Lower lobe of right lung (tissue), 2 donors: Measurements from ENCODE around the gene DOCK3. TPM values are rescaled to one million over a fixed set of nuclear protein-coding genes. Genes with fewer than 3 reads are reported as not detected.
"Not testable (repeated sequence)": the region's sequence is repeated elsewhere in the genome, so short reads cannot be mapped to it uniquely, and the experiment has no call there.

Source experiments
- ATAC-seq, 2 donors: fragments of 200-7000 bp; cut with Tn5 transposase; one replicate each; pipeline ENCODE4 v1.9.1; 2020 to 2022; ENCODE audit warnings: mild to moderate bottlenecking in 2 of 2, moderate library complexity in 2 of 2
- DNase-seq: peaks from one replicate; pipeline ENCODE4 v3.0.0-alpha.2; 2020
- H3K27ac ChIP-seq: fragments of 200-600 bp; one replicate; pipeline ENCODE4 v1.8.0; 2022
- H3K27me3 ChIP-seq: fragments of 200-600 bp; one replicate; pipeline ENCODE4 v1.8.0; 2022; ENCODE audit warnings: low read depth
- H3K36me3 ChIP-seq: fragments of 200-600 bp; one replicate; pipeline ENCODE4 v1.8.0; 2022; ENCODE audit warnings: mild to moderate bottlenecking
- H3K4me1 ChIP-seq: fragments of 200-600 bp; one replicate; pipeline ENCODE4 v1.8.0; 2022
- H3K4me3 ChIP-seq: fragments of 200-600 bp; one replicate; pipeline ENCODE4 v1.8.0; 2022; ENCODE audit warnings: mild to moderate bottlenecking
- H3K9me3 ChIP-seq: fragments of 200-600 bp; one replicate; pipeline ENCODE4 v1.8.0; 2022
- CTCF ChIP-seq: fragments of 200-600 bp; IDR thresholded peaks from one replicate; pipeline ENCODE4 v1.8.0; 2022; ENCODE audit warnings: antibody characterized with exemption, mild to moderate bottlenecking
- intact Hi-C: fragments of 100-400 bp; cut with DNase I; formaldehyde crosslinking; loops from one replicate; pipeline ENCODE4 v1.11.0; 2022
- total RNA-seq: library from RNA; stranded (reverse); fragmentation: NEBNext Ultra II Directional; extraction: Animal tissue kit (Norgen Biotek cat#: 25700); gene quantifications from one replicate; pipeline ENCODE4 v1.2.1, GENCODE V29; 2021
- donor health status: DM: no; HTN: yes; CAD: no; lungs with severe emphysema.

The DOCK3 gene
- total RNA-seq, 1 donor from 2014 or later, result 1.5 TPM

GRCh38 chr3:51122944-51123343 is 448.2 kb downstream of the DOCK3 start:
- Histone ChIP-seq H3K4me1 (no peaks in the 10 kb centered on the region), H3K27ac (no peak overlapping the region), H3K4me3 (no peak overlapping the region), H3K9me3 (no peaks in the 10 kb centered on the region), H3K27me3 (peaks cover 4% of the 10 kb centered on the region), H3K36me3 (no peaks in the 10 kb centered on the region)
- DNase-seq (no peak), ATAC-seq (no peak)
- TF ChIP-seq CTCF, result no peak
- intact Hi-C loops, result no loop called here

- no peaks in the 10 kb centered on the region for H3K4me1 ChIP-seq
- no peak for ATAC-seq
- H3K36me3 ChIP-seq, result no peaks in the 10 kb centered on the region
- no peaks in the 10 kb centered on the region for H3K9me3 ChIP-seq
- peaks cover 4% of the 10 kb centered on the region for H3K27me3 ChIP-seq
- no peak overlapping the region for H3K27ac ChIP-seq
- no peak for DNase-seq
- TF ChIP-seq CTCF, result no peak
- H3K4me3 ChIP-seq, result no peak overlapping the region
- intact Hi-C loops, result no loop called here
Measured at GRCh38 chr3:51123531-51123930, 448.8 kb downstream of the DOCK3 start.

GRCh38 chr3:51131607-51132006 is 456.9 kb downstream of the DOCK3 start:
- H3K27me3 ChIP-seq, H3K9me3 ChIP-seq, H3K36me3 ChIP-seq, H3K27ac ChIP-seq, intact Hi-C loops, H3K4me1 ChIP-seq, H3K4me3 ChIP-seq, ATAC-seq, DNase-seq: not testable (repeated sequence)

- Histone ChIP-seq H3K27me3 (no peaks in the 10 kb centered on the region), H3K4me1 (no peaks in the 10 kb centered on the region), H3K9me3 (no peaks in the 10 kb centered on the region), H3K4me3 (no peak overlapping the region), H3K27ac (no peak overlapping the region), H3K36me3 (no peaks in the 10 kb centered on the region)
- DNase-seq (no peak), ATAC-seq (no peak)
- intact Hi-C loops, result no loop called here
- no peak for TF ChIP-seq CTCF
Measured at GRCh38 chr3:51137715-51138114, 463.0 kb downstream of the DOCK3 start.

GRCh38 chr3:51139616-51140015 is 464.9 kb downstream of the DOCK3 start:
- no peaks in the 10 kb centered on the region for H3K27me3 ChIP-seq
- intact Hi-C loops, result no loop called here
- no peak for TF ChIP-seq CTCF
- no peaks in the 10 kb centered on the region for H3K36me3 ChIP-seq
- no peak overlapping the region for H3K4me3 ChIP-seq
- no peaks in the 10 kb centered on the region for H3K4me1 ChIP-seq
- H3K27ac ChIP-seq, result no peak overlapping the region
- no peak for ATAC-seq
- DNase-seq, result no peak
- H3K9me3 ChIP-seq, result no peaks in the 10 kb centered on the region

GRCh38 chr3:51141573-51141972 is 466.8 kb downstream of the DOCK3 start:
- TF ChIP-seq CTCF, result no peak
- no peaks in the 10 kb centered on the region for H3K36me3 ChIP-seq
- ATAC-seq (no peak), DNase-seq (no peak)
- intact Hi-C loops, result no loop called here
- no peak overlapping the region for H3K27ac ChIP-seq
- no peaks in the 10 kb centered on the region for H3K4me1 ChIP-seq
- H3K27me3 ChIP-seq, result no peaks in the 10 kb centered on the region
- H3K4me3 ChIP-seq, result no peak overlapping the region
- no peaks in the 10 kb centered on the region for H3K9me3 ChIP-seq
